Nucleus accumbens (tissue), 56 donors: ENCODE measurements around the gene SEC24D.

Experiments
- DNase-seq, 56 donors: peaks; one replicate each; lab custom pipeline; 2025; lab: John Stamatoyannopoulos, UW

SEC24D gene

GRCh38 chr4:118755438-118756226 lies 80.3 kb downstream of the SEC24D start:
- DNase-seq, result no peak

- no peak for DNase-seq
Measured at GRCh38 chr4:118754890-118755289, 81.0 kb downstream of the SEC24D start.

- no peak for DNase-seq
Measured at GRCh38 chr4:118753685-118754084, 82.2 kb downstream of the SEC24D start.

- DNase-seq, result no peak
Measured at GRCh38 chr4:118753096-118753495, 82.8 kb downstream of the SEC24D start.

- no peak for DNase-seq
Measured at GRCh38 chr4:118752551-118752950, 83.4 kb downstream of the SEC24D start.

GRCh38 chr4:118751629-118752323 lies 84.2 kb downstream of the SEC24D start:
- no peak for DNase-seq

GRCh38 chr4:118749347-118749988 lies 86.5 kb downstream of the SEC24D start:
- no peak for DNase-seq

GRCh38 chr4:118746251-118746919 lies 89.5 kb downstream of the SEC24D start:
- DNase-seq, result peak in 1 of 56 donors; percentile 1

- no peak for DNase-seq
Measured at GRCh38 chr4:118745357-118745756, 90.6 kb downstream of the SEC24D start.

GRCh38 chr4:118743867-118744266 lies 92.1 kb downstream of the SEC24D start:
- DNase-seq, result no peak

GRCh38 chr4:118742050-118742449 lies 93.9 kb downstream of the SEC24D start:
- DNase-seq, result no peak

- no peak for DNase-seq
Measured at GRCh38 chr4:118741301-118741855, 94.5 kb downstream of the SEC24D start.

GRCh38 chr4:118740869-118741268 lies 95.1 kb downstream of the SEC24D start:
- DNase-seq, result no peak

GRCh38 chr4:118739022-118739713 lies 96.8 kb downstream of the SEC24D start:
- DNase-seq, result no peak

- DNase-seq, result no peak
Measured at GRCh38 chr4:118738090-118738489, 97.8 kb downstream of the SEC24D start.

GRCh38 chr4:118736900-118737299 lies 99.0 kb downstream of the SEC24D start:
- DNase-seq, result no peak

GRCh38 chr4:118734491-118735205 lies 101.3 kb downstream of the SEC24D start:
- DNase-seq, result no peak

- DNase-seq, result no peak
Measured at GRCh38 chr4:118732591-118733330, 103.2 kb downstream of the SEC24D start.

GRCh38 chr4:118730683-118731082 lies 105.2 kb downstream of the SEC24D start:
- DNase-seq, result no peak
